Breast epithelium (tissue), 3 donors: Measurements from ENCODE around the gene JUND.

Experiments
- POLR2A ChIP-seq: fragments of 450-650 bp; IDR thresholded peaks from one replicate; pipeline ENCODE4 v1.6.1; 2016; ENCODE audit warnings: antibody characterized with exemption, mild to moderate bottlenecking, moderate library complexity
- POLR2AphosphoS5 ChIP-seq, 3 donors: sonication (generic); formaldehyde crosslinking; IDR thresholded peaks; one replicate each; pipeline ENCODE4 v1.6.1; 2017; ENCODE audit warnings: antibody characterized with exemption in 3 of 3
- TF ChIP-seq, protein P1 (sequence below), 3 donors: fragments of 450-650 bp; IDR thresholded peaks; one replicate each; pipeline ENCODE4 v1.5.1; 2016 to 2017; ENCODE audit warnings: antibody characterized with exemption in 3 of 3, mild to moderate bottlenecking in 3 of 3, moderate library complexity in 3 of 3

GRCh38 chr19:18279516-18280246, 1.7 kb downstream of the JUND start:
- TF ChIP-seq, protein P1, sequence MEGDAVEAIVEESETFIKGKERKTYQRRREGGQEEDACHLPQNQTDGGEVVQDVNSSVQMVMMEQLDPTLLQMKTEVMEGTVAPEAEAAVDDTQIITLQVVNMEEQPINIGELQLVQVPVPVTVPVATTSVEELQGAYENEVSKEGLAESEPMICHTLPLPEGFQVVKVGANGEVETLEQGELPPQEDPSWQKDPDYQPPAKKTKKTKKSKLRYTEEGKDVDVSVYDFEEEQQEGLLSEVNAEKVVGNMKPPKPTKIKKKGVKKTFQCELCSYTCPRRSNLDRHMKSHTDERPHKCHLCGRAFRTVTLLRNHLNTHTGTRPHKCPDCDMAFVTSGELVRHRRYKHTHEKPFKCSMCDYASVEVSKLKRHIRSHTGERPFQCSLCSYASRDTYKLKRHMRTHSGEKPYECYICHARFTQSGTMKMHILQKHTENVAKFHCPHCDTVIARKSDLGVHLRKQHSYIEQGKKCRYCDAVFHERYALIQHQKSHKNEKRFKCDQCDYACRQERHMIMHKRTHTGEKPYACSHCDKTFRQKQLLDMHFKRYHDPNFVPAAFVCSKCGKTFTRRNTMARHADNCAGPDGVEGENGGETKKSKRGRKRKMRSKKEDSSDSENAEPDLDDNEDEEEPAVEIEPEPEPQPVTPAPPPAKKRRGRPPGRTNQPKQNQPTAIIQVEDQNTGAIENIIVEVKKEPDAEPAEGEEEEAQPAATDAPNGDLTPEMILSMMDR (IDR thresholded peaks at IDR 0.05), result peak; percentile 67 to 85 (median 82)
- TF ChIP-seq POLR2A (peak; percentile 85), POLR2AphosphoS5 (IDR thresholded peaks at IDR 0.05) (peak; percentile 96 to 99 (median 96))
